Stimulated activated CD4-positive, alpha-beta T cell treated with anti-CD3 and anti-CD28 coated beads, TNF-alpha, amount 100 ng/mL, for 24 hours (primary cell): ENCODE data around the gene SHMT2.
A peak's percentile ranks its signal among the peaks of the same experiment; 100 is the strongest.

Experiments
- DNase-seq, 3 experiments: peaks; one replicate each; pipeline ENCODE4 v3.0.0-alpha.2; 2020; ENCODE audit warnings: low read depth in 3 of 3

SHMT2 gene

GRCh38 chr12:57214398-57214781 is 15.1 kb upstream of the SHMT2 start:
- peak in 2 of 3 experiments; percentile 52 to 69 for DNase-seq

GRCh38 chr12:57215065-57215464 is 14.4 kb upstream of the SHMT2 start:
- no peak for DNase-seq

- DNase-seq: no peak
Measured at GRCh38 chr12:57215668-57216013, 13.9 kb upstream of the SHMT2 start.

GRCh38 chr12:57216014-57216911 is 13.2 kb upstream of the SHMT2 start, which contains the start of gene NXPH4:
TSS of gene NXPH4 (plus strand) at chr12:57216794. CDS start at chr12:57216970, 176 bp downstream.
- peak in 1 of 3 experiments; percentile 61 for DNase-seq

GRCh38 chr12:57216921-57217879 is 12.3 kb upstream of the SHMT2 start:
- no peak for DNase-seq

- no peak for DNase-seq
Measured at GRCh38 chr12:57218030-57218853, 11.3 kb upstream of the SHMT2 start.

- no peak for DNase-seq
Measured at GRCh38 chr12:57219205-57219992, 10.1 kb upstream of the SHMT2 start.

GRCh38 chr12:57219993-57220754 is 9.3 kb upstream of the SHMT2 start:
- no peak for DNase-seq

- DNase-seq: no peak
Measured at GRCh38 chr12:57220770-57221168, 8.7 kb upstream of the SHMT2 start.

- DNase-seq: no peak
Measured at GRCh38 chr12:57221169-57221917, 8.2 kb upstream of the SHMT2 start.

- DNase-seq: no peak
Measured at GRCh38 chr12:57222286-57223190, 7.0 kb upstream of the SHMT2 start.

GRCh38 chr12:57223191-57224165 is 6.0 kb upstream of the SHMT2 start:
- DNase-seq: no peak

- DNase-seq: no peak
Measured at GRCh38 chr12:57224278-57224972, 5.1 kb upstream of the SHMT2 start.

- peak in 1 of 3 experiments; percentile 64 for DNase-seq
Measured at GRCh38 chr12:57224973-57225679, 4.4 kb upstream of the SHMT2 start.

- no peak for DNase-seq
Measured at GRCh38 chr12:57225680-57226210, 3.8 kb upstream of the SHMT2 start.
